GM12878 (cell line): ENCODE results near the gene MYO3B. TPM values are rescaled to one million over a fixed set of nuclear protein-coding genes. Genes with fewer than 3 reads are reported as not detected.

Experiments used
- ATAC-seq: fragments of 200-7000 bp; cut with Tn5 transposase; 3 replicates; pipeline ENCODE4 v1.9.1; 2020; ENCODE audit warnings: mild to moderate bottlenecking, moderate library complexity
- BruUV-seq: library from RNA; stranded (reverse); fragments of 400-500 nt; replicated peaks from 2 replicates; lab custom pipeline; 2021; lab: Mats Ljungman, UMichigan
- CTCF ChIA-PET: fragments of 300-600 bp; sonication (Branson Sonifier 250); formaldehyde crosslinking; extraction: SDS; loops from one replicate; lab custom pipeline; 2021; ENCODE audit warnings: inconsistent platforms; lab: Yijun Ruan, JAX
- POLR2A ChIA-PET: fragments of 350-600 bp; formaldehyde crosslinking; extraction: SDS; loops from one replicate; lab custom pipeline; 2021; ENCODE audit warnings: inconsistent platforms; lab: Charles Lee
- RAD21 ChIA-PET: fragments of 300-600 bp; sonication (Branson Sonifier 250); formaldehyde crosslinking; loops from one replicate; lab custom pipeline; 2023; ENCODE audit warnings: antibody characterized with exemption; ENCODE audit not compliant: unreplicated experiment; lab: Charles Lee
- SMC1A ChIA-PET: fragments of 300-600 bp; sonication (Branson Sonifier 250); formaldehyde crosslinking; loops from one replicate; lab custom pipeline; 2023; ENCODE audit not compliant: unreplicated experiment, uncharacterized antibody; lab: Charles Lee
- DNase-seq: peaks from one replicate; pipeline ENCODE4 v3.0.0-alpha.2; 2011; ENCODE audit warnings: low read depth, low spot score
- FAIRE-seq: peaks from 3 replicates; lab custom pipeline; 2011; peaks lifted over from hg19 to GRCh38; lab: Jason Lieb, UNC
- H2AFZ ChIP-seq: 2 replicates; pipeline ENCODE4 v1.6.0; 2011; ENCODE audit warnings: low read depth, low read length, control low read depth; ENCODE audit not compliant: control insufficient read depth
- H3K27ac ChIP-seq: 2 replicates; pipeline ENCODE4 v1.5.1; 2011; ENCODE audit warnings: control low read depth; ENCODE audit not compliant: control insufficient read depth, insufficient read depth
- H3K27me3 ChIP-seq, 2 experiments: replicated peaks in 1 of 2; 2 replicates each; pipeline versions ENCODE4 v1.6.0 to v1.6.1; 2011; ENCODE audit warnings: low read length in 1 of 2; ENCODE audit not compliant: control insufficient read depth in 2 of 2, insufficient read depth in 2 of 2
- H3K36me3 ChIP-seq, 2 experiments: 2 replicates each; pipeline ENCODE4 v1.5.1; 2011; ENCODE audit warnings: low read length in 1 of 2; ENCODE audit not compliant: control insufficient read depth in 2 of 2, insufficient read depth in 2 of 2
- H3K4me1 ChIP-seq: 2 replicates; pipeline ENCODE4 v1.6.1; 2011; ENCODE audit warnings: mild to moderate bottlenecking, low read length, moderate library complexity, mixed read lengths; ENCODE audit not compliant: control insufficient read depth, insufficient read depth
- H3K4me2 ChIP-seq: 2 replicates; pipeline ENCODE4 v1.6.0; 2011; ENCODE audit warnings: control low read depth; ENCODE audit not compliant: control insufficient read depth, insufficient read depth
- H3K4me3 ChIP-seq: fragments of 200-600 bp; sonication (generic); 2 replicates; pipeline ENCODE4 v1.5.1; 2016
- H3K79me2 ChIP-seq: 2 replicates; pipeline ENCODE4 v1.6.0; 2011; ENCODE audit warnings: low read length; ENCODE audit not compliant: control insufficient read depth, insufficient read depth
- H3K9ac ChIP-seq: 2 replicates; pipeline ENCODE4 v1.8.0; 2011; ENCODE audit warnings: low read length, control low read depth, mixed read lengths; ENCODE audit not compliant: control insufficient read depth, insufficient read depth
- H3K9me3 ChIP-seq: replicated peaks from 3 replicates; pipeline ENCODE4 v1.5.1; 2011; ENCODE audit warnings: mild to moderate bottlenecking, low read length; ENCODE audit not compliant: control insufficient read depth, insufficient read depth
- H4K20me1 ChIP-seq: 2 replicates; pipeline ENCODE4 v1.6.0; 2011; ENCODE audit not compliant: control insufficient read depth, insufficient read depth
- ASH2L ChIP-seq: fragments of 300-600, 200-600 bp; sonication (generic); IDR thresholded peaks from 2 replicates; pipeline ENCODE4 v1.6.1; 2017; ENCODE audit warnings: low read depth, mild to moderate bottlenecking, borderline replicate concordance
- ATF7 ChIP-seq: fragments of 450-650 bp; IDR thresholded peaks from 2 replicates; pipeline ENCODE4 v1.6.1; 2016; ENCODE audit warnings: low read depth, mild to moderate bottlenecking
- BRCA1 ChIP-seq: IDR thresholded peaks from 2 replicates; pipeline ENCODE4 v1.6.1; 2011; ENCODE audit warnings: low read depth, low read length, improper control_type of control experiment
- CBFB ChIP-seq: IDR thresholded peaks from 2 replicates; pipeline ENCODE4 v1.6.1; 2016; ENCODE audit warnings: antibody characterized with exemption, low read depth
- CREB1 ChIP-seq: IDR thresholded peaks from 2 replicates; pipeline ENCODE4 v1.6.1; 2012; ENCODE audit warnings: low read depth, mild to moderate bottlenecking, inconsistent platforms
- CREM ChIP-seq: IDR thresholded peaks from 2 replicates; pipeline ENCODE4 v1.6.1; 2014; ENCODE audit warnings: antibody characterized with exemption, low read depth
- DPF2 ChIP-seq: fragments of 450-650 bp; IDR thresholded peaks from 2 replicates; pipeline ENCODE4 v1.6.1; 2017; ENCODE audit warnings: mild to moderate bottlenecking
- FOXK2 ChIP-seq: fragments of 450-650 bp; IDR thresholded peaks from 2 replicates; pipeline ENCODE4 v1.6.1; 2017; ENCODE audit warnings: mild to moderate bottlenecking, moderate library complexity
- GATAD2B ChIP-seq: fragments of 450-650 bp; conservative IDR thresholded peaks from 2 replicates; pipeline ENCODE4 v1.6.1; 2017; ENCODE audit warnings: low read depth, mild to moderate bottlenecking, moderate library complexity
- IKZF1 ChIP-seq: fragments of 450-650 bp; conservative IDR thresholded peaks from 2 replicates; pipeline ENCODE4 v1.6.1; 2017; ENCODE audit warnings: antibody characterized with exemption, mild to moderate bottlenecking
- MTA2 ChIP-seq: fragments of 450-650 bp; IDR thresholded peaks from 2 replicates; pipeline ENCODE4 v1.6.1; 2016; ENCODE audit warnings: low read depth, mild to moderate bottlenecking, moderate library complexity
- MXI1 ChIP-seq: fragments of 150-350 bp; IDR thresholded peaks from 2 replicates; pipeline ENCODE4 v1.6.1; 2011; ENCODE audit warnings: low read depth, mild to moderate bottlenecking, inconsistent platforms, low read length, improper control_type of control experiment
- NFIC ChIP-seq: IDR thresholded peaks from 2 replicates; pipeline ENCODE4 v1.6.1; 2012; ENCODE audit warnings: low read depth, mild to moderate bottlenecking, inconsistent platforms, low read length, moderate library complexity
- POU2F2 ChIP-seq: IDR thresholded peaks from 3 replicates; pipeline ENCODE4 v1.6.1; 2011; ENCODE audit warnings: low read depth, mild to moderate bottlenecking, low read length, borderline replicate concordance
- SMAD5 ChIP-seq: IDR thresholded peaks from 2 replicates; pipeline ENCODE4 v1.6.1; 2016; ENCODE audit warnings: antibody characterized with exemption, low read depth
- WGBS: methylation state at CpG from one replicate; pipeline ENCODE4 v1.1.6; 2016; ENCODE audit warnings: low lambda C conversion rate; ENCODE audit not compliant: insufficient replicate concordance, insufficient coverage; ENCODE audit errors: missing lambda C conversion rate; 5-methylcytosine and 5-hydroxymethylcytosine counted together
- in situ Hi-C: fragments of 300-500 bp; cut with MboI; formaldehyde crosslinking; loops from 9 replicates; pipeline ENCODE4 v1.14.3; 2018; ENCODE audit warnings: mixed read lengths
- intact Hi-C: fragments of 100-400 bp; cut with micrococcal nuclease; formaldehyde crosslinking; loops from one replicate; pipeline ENCODE4 v1.14.2; 2022; ENCODE audit not compliant: unreplicated experiment
- polyA plus RNA-seq, 11 experiments: library from polyadenylated mRNA; depleted of rRNA in 4 of 11; unstranded in 6 of 11; stranded (reverse) in 5 of 11; fragments of >200 nt; fragmentation: Nextera tagmentation in 4 of 11; fragmentation: Illumina TruSeq in 1 of 11; extraction: Ambion mirVana in 4 of 11; extraction: Trizol in 1 of 11; gene quantifications; 1 replicate in 1 of 11; 2 replicates in 10 of 11; pipeline versions ENCODE4 v1.2.1 to v1.2.3, GENCODE V29; 2011 to 2016; ENCODE audit warnings: inconsistent platforms in 2 of 11, missing spikeins in 2 of 11, low read depth in 1 of 11
- total RNA-seq, 4 experiments: library from RNA; depleted of rRNA in 3 of 4; stranded (reverse); fragments of >200 nt in 3 of 4; fragmentation: Illumina TruSeq in 1 of 4; extraction: Trizol in 1 of 4; gene quantifications; 2 replicates each; pipeline versions ENCODE4 v1.2.1 to v1.2.3, GENCODE V29; 2013 to 2021

Gene MYO3B
- total and polyA plus RNA-seq, 10 of the 15 experiments (the other 5 are each of a cell fraction or from before 2014, with no cell fraction given) = 1.1 to 7.1 (median 2.1) TPM

DNA sequence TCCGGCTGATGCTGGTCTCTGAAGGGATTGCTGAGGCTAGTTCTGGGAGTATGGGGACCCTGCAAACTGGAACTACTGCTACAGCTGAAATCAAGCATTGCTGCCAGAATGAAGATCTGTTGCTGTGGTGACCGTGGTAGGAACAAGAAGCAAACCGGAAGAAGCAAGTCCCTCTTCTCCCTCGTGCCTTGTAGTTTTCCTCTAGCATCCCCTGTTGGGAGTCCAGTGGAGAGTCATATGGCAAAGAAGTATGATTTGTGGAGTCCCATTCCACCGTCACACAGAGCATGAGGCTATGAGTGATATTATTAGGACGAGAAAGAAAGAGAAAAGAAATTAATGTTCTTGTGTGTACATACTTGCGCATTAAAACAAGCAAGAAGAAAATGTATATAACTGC, 398.3 kb downstream of the MYO3B start:
- Histone ChIP-seq H3K9ac (no peak overlapping the region), H3K4me2 (no peak overlapping the region), H3K27me3 (no peaks in the 10 kb centered on the region), H3K4me1 (no peaks in the 10 kb centered on the region), H3K79me2 (no peaks in the 10 kb centered on the region), H3K9me3 (no peaks in the 10 kb centered on the region), H3K27ac (no peak overlapping the region), H2AFZ (no peak overlapping the region), H3K36me3 (no peaks in the 10 kb centered on the region), H3K4me3 (no peak overlapping the region), H4K20me1 (no peaks in the 10 kb centered on the region)
- 36% methylated on average over 7 of the region's 7 CpGs for WGBS
- SMC1A ChIA-PET = interaction anchor here (0.8 to 2.7 kb wide), 5 partner anchors 9 to 27 kb away, joined by 3 to 13 read pairs (median 7); no protein-coding TSS in a partner anchor
- no TSS peak for BruUV-seq
- CTCF ChIA-PET = interaction anchor here (1.3 to 1.5 kb wide), 2 partner anchors 84 to 105 kb away, joined by 3 read pairs; no protein-coding TSS in a partner anchor
- intact Hi-C loops (no loop called here), in situ Hi-C loops (no loop called here)
- RAD21 ChIA-PET = no interaction called here
- ATAC-seq = no peak
- POLR2A ChIA-PET = no interaction called here
- TF ChIP-seq IKZF1 = no peak
- no peak for TF ChIP-seq POU2F2
- TF ChIP-seq BRCA1 = no peak
- TF ChIP-seq GATAD2B = no peak
- TF ChIP-seq CREB1 = no peak
- no peak for TF ChIP-seq MTA2
- no peak for TF ChIP-seq NFIC
- no peak for FAIRE-seq
- no peak for DNase-seq

DNA sequence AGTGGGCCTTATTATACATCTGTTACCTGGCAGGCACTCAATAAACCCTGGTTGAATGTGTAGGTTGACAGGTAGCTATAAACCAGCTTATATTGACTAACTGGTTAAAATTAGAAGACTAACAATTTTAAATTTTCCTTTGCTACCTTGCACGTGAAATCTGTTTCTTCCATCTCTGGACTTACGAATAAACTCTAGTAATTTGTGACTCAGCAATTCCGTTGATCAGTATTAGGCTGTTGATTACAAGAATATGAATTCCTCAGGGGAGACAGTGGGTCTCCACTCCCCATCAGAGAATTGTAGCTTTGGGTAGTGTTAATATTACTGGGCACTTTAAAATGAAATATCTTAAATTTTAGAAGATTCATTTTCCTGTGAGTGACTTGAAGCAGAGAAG, 399.4 kb downstream of the MYO3B start:
- Histone ChIP-seq H3K4me3 (no peak overlapping the region), H2AFZ (no peak overlapping the region), H4K20me1 (no peaks in the 10 kb centered on the region), H3K79me2 (no peaks in the 10 kb centered on the region), H3K9ac (no peak overlapping the region), H3K4me1 (no peaks in the 10 kb centered on the region), H3K36me3 (no peaks in the 10 kb centered on the region), H3K9me3 (no peaks in the 10 kb centered on the region), H3K4me2 (no peak overlapping the region), H3K27ac (no peak overlapping the region), H3K27me3 (no peaks in the 10 kb centered on the region)
- in situ Hi-C loops (no loop called here), intact Hi-C loops (no loop called here)
- SMC1A ChIA-PET = interaction anchor here (0.8 to 2.7 kb wide), 8 partner anchors 12 to 213 kb away, joined by 3 to 13 read pairs (median 4); no protein-coding TSS in a partner anchor
- CTCF ChIA-PET = interaction anchor here (1.1 to 2.0 kb wide), 3 partner anchors 24 to 168 kb away, joined by 3 to 8 read pairs (median 3); no protein-coding TSS in a partner anchor
- no peak for ATAC-seq
- FAIRE-seq = no peak
- POLR2A ChIA-PET = no interaction called here
- no peak for DNase-seq
- no peak for TF ChIP-seq DPF2
- no peak for TF ChIP-seq CREM
- no peak for TF ChIP-seq ATF7
- TF ChIP-seq CBFB = no peak
- no peak for TF ChIP-seq FOXK2
- no peak for TF ChIP-seq MXI1
- no peak for TF ChIP-seq ASH2L
- no peak for TF ChIP-seq SMAD5
- 21% methylated on average over 3 of the region's 3 CpGs for WGBS
- RAD21 ChIA-PET = interaction anchor here (0.7 to 1.5 kb wide), 4 partner anchors 12 to 80 kb away, joined by 3 to 5 read pairs (median 3); no protein-coding TSS in a partner anchor
- no TSS peak for BruUV-seq
